GM12878 (cell line): ENCODE measurements around the gene ATP4A.
"Not testable (repeated sequence)": the region's sequence is repeated elsewhere in the genome, so short reads cannot be mapped to it uniquely, and the experiment has no call there.

Experiments
- BRCA1 ChIP-seq: IDR thresholded peaks from 2 replicates; pipeline ENCODE4 v1.6.1; 2011; ENCODE audit warnings: low read depth, low read length, improper control_type of control experiment
- JUND ChIP-seq: IDR thresholded peaks from 2 replicates; pipeline ENCODE4 v1.6.1; 2012; ENCODE audit warnings: low read depth, mild to moderate bottlenecking, low read length, improper control_type of control experiment, moderate library complexity
- NFXL1 ChIP-seq: fragments of 450-650 bp; IDR thresholded peaks from 2 replicates; pipeline ENCODE4 v1.6.1; 2017; ENCODE audit warnings: antibody characterized with exemption, mild to moderate bottlenecking, borderline replicate concordance
- SP1 ChIP-seq: IDR thresholded peaks from one replicate; pipeline ENCODE4 v1.6.1; 2011; ENCODE audit warnings: low read depth, low read length
- TAF1 ChIP-seq: IDR thresholded peaks from 2 replicates; pipeline ENCODE4 v1.6.1; 2011; ENCODE audit warnings: mild to moderate bottlenecking, low read depth, low read length, borderline replicate concordance
- TF ChIP-seq, protein P1 (sequence below), 3 experiments: IDR thresholded peaks in 2 of 3; conservative IDR thresholded peaks in 1 of 3; 2 replicates each; pipeline ENCODE4 v1.5.1; 2011; ENCODE audit warnings: low read depth in 3 of 3, low read length in 3 of 3, mild to moderate bottlenecking in 3 of 3, control low read depth in 2 of 3, moderate library complexity in 2 of 3, inconsistent platforms in 1 of 3, mixed read lengths in 1 of 3; ENCODE audit not compliant: control insufficient read depth in 2 of 3, insufficient read depth in 1 of 3; ENCODE audit errors: extremely low read depth in 1 of 3
- TF ChIP-seq, protein P2 (sequence below): fragments of 450-650 bp; IDR thresholded peaks from 2 replicates; pipeline ENCODE4 v1.6.1; 2017; ENCODE audit warnings: mild to moderate bottlenecking, moderate library complexity
- TF ChIP-seq, protein P3 (sequence below): IDR thresholded peaks from 2 replicates; pipeline ENCODE4 v1.6.1; 2011; ENCODE audit warnings: borderline replicate concordance, low read depth, mild to moderate bottlenecking, moderate library complexity, mixed read lengths, low read length; ENCODE audit not compliant: insufficient read depth; ENCODE audit errors: extremely low read length

DNA sequence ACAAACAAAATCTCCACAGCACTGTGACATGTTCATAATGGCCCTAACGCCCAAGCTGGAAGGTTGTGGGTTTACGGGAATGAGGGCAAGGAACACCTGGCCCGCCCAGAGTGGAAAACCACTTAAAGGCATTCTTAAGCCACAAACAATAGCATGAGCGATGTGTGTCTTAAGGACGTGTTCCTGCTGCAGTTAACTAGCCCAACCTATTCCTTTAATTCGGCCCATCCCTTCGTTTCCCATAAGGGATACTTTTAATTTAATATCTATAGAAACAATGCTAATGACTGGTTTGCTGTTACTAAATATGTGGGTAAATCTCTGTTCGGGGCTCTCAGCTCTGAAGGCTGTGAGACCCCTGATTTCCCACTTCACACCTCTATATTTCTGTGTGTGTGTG lies 43.7 kb upstream of the ATP4A start:
- TF ChIP-seq, protein P1, sequence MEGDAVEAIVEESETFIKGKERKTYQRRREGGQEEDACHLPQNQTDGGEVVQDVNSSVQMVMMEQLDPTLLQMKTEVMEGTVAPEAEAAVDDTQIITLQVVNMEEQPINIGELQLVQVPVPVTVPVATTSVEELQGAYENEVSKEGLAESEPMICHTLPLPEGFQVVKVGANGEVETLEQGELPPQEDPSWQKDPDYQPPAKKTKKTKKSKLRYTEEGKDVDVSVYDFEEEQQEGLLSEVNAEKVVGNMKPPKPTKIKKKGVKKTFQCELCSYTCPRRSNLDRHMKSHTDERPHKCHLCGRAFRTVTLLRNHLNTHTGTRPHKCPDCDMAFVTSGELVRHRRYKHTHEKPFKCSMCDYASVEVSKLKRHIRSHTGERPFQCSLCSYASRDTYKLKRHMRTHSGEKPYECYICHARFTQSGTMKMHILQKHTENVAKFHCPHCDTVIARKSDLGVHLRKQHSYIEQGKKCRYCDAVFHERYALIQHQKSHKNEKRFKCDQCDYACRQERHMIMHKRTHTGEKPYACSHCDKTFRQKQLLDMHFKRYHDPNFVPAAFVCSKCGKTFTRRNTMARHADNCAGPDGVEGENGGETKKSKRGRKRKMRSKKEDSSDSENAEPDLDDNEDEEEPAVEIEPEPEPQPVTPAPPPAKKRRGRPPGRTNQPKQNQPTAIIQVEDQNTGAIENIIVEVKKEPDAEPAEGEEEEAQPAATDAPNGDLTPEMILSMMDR (IDR thresholded peaks at IDR 0.05 in 2 of 3, conservative IDR thresholded peaks at IDR 0.05 in 1 of 3; ENCODE audit: control insufficient read depth in 2 of 3, extremely low read depth in 1 of 3, insufficient read depth in 1 of 3, low read depth in 3 of 3, low read length in 3 of 3) = not testable (repeated sequence)
- not testable (repeated sequence) for TF ChIP-seq TAF1, BRCA1, SP1, JUND, NFXL1
- TF ChIP-seq, protein P2, sequence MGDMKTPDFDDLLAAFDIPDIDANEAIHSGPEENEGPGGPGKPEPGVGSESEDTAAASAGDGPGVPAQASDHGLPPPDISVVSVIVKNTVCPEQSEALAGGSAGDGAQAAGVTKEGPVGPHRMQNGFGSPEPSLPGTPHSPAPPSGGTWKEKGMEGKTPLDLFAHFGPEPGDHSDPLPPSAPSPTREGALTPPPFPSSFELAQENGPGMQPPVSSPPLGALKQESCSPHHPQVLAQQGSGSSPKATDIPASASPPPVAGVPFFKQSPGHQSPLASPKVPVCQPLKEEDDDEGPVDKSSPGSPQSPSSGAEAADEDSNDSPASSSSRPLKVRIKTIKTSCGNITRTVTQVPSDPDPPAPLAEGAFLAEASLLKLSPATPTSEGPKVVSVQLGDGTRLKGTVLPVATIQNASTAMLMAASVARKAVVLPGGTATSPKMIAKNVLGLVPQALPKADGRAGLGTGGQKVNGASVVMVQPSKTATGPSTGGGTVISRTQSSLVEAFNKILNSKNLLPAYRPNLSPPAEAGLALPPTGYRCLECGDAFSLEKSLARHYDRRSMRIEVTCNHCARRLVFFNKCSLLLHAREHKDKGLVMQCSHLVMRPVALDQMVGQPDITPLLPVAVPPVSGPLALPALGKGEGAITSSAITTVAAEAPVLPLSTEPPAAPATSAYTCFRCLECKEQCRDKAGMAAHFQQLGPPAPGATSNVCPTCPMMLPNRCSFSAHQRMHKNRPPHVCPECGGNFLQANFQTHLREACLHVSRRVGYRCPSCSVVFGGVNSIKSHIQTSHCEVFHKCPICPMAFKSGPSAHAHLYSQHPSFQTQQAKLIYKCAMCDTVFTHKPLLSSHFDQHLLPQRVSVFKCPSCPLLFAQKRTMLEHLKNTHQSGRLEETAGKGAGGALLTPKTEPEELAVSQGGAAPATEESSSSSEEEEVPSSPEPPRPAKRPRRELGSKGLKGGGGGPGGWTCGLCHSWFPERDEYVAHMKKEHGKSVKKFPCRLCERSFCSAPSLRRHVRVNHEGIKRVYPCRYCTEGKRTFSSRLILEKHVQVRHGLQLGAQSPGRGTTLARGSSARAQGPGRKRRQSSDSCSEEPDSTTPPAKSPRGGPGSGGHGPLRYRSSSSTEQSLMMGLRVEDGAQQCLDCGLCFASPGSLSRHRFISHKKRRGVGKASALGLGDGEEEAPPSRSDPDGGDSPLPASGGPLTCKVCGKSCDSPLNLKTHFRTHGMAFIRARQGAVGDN = not testable (repeated sequence)
- TF ChIP-seq, protein P3, sequence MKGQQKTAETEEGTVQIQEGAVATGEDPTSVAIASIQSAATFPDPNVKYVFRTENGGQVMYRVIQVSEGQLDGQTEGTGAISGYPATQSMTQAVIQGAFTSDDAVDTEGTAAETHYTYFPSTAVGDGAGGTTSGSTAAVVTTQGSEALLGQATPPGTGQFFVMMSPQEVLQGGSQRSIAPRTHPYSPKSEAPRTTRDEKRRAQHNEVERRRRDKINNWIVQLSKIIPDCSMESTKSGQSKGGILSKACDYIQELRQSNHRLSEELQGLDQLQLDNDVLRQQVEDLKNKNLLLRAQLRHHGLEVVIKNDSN = not testable (repeated sequence)
